KMS-11 (cell line): ENCODE results near the gene MCTP1.

Experiments
- H2AFZ ChIP-seq: fragments of 200-600 bp; sonication (generic); 2 replicates; pipeline ENCODE4 v1.6.1; 2016; ENCODE audit warnings: antibody characterized with exemption, mixed run types, low read depth
- H3K27ac ChIP-seq: fragments of 200-600 bp; sonication (generic); 2 replicates; pipeline ENCODE4 v1.6.1; 2016; ENCODE audit warnings: mild to moderate bottlenecking, mixed run types
- H3K27me3 ChIP-seq: fragments of 200-600 bp; sonication (generic); 2 replicates; pipeline ENCODE4 v1.6.1; 2017; ENCODE audit warnings: mild to moderate bottlenecking, low read depth, mixed run types, moderate library complexity; ENCODE audit not compliant: insufficient read depth
- H3K36me3 ChIP-seq: fragments of 200-600 bp; sonication (generic); 2 replicates; pipeline ENCODE4 v1.6.1; 2017; ENCODE audit warnings: mild to moderate bottlenecking, mixed run types; ENCODE audit not compliant: insufficient read depth
- H3K4me1 ChIP-seq: fragments of 200-600 bp; sonication (generic); 2 replicates; pipeline ENCODE4 v1.6.1; 2016; ENCODE audit warnings: mild to moderate bottlenecking, low read depth, mixed run types; ENCODE audit not compliant: poor library complexity, severe bottlenecking
- H3K4me2 ChIP-seq: fragments of 200-600 bp; sonication (generic); 2 replicates; pipeline ENCODE4 v1.7.0; 2016; ENCODE audit warnings: mild to moderate bottlenecking, mixed run types
- H3K4me3 ChIP-seq: fragments of 200-600 bp; sonication (generic); IDR thresholded peaks from 2 replicates; pipeline ENCODE4 v1.6.1; 2017; ENCODE audit warnings: low read depth, low read length, mixed read lengths; ENCODE audit not compliant: insufficient read depth
- H3K79me2 ChIP-seq: fragments of 200-600 bp; sonication (generic); 2 replicates; pipeline ENCODE4 v1.6.1; 2016; ENCODE audit warnings: low read depth, mixed run types; ENCODE audit not compliant: insufficient read depth
- H3K9ac ChIP-seq: fragments of 200-600 bp; sonication (generic); 2 replicates; pipeline ENCODE4 v1.6.1; 2016; ENCODE audit warnings: mild to moderate bottlenecking, mixed run types
- H4K20me1 ChIP-seq: fragments of 200-600 bp; sonication (generic); 2 replicates; pipeline ENCODE4 v1.6.1; 2016; ENCODE audit warnings: mild to moderate bottlenecking, mixed run types; ENCODE audit not compliant: insufficient read depth
- CTCF ChIP-seq: fragments of 200-600 bp; sonication (generic); conservative IDR thresholded peaks from 2 replicates; pipeline ENCODE4 v1.6.1; 2017; ENCODE audit warnings: low read depth, mild to moderate bottlenecking, antibody characterized with exemption, low read length, moderate library complexity, mixed read lengths

MCTP1 gene

DNA sequence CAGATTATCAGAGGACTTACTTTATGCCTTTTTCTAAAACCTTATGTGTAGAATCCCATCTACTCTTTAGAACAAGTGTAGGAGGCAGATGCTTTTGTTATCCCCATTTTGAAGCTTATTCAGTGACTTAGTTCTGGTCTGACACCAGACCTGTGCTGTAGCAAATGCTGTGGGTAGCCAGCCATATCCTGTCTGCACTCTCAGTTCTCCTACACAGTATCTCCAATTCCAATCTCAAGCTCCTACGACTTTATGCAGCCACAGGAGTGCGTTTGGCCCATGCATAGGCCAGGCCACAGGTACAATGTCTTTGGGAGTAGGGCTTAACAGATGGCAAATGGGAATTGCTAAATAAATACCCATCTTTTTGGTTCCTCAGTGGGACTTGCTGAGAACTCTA lies 292.6 kb downstream of the MCTP1 start:
- Histone ChIP-seq H4K20me1 (no peaks in the 10 kb centered on the region), H3K4me3 (no peak overlapping the region), H3K4me1 (no peaks in the 10 kb centered on the region), H3K27me3 (no peaks in the 10 kb centered on the region), H3K4me2 (no peak overlapping the region), H3K36me3 (no peaks in the 10 kb centered on the region), H3K27ac (no peak overlapping the region), H2AFZ (no peak overlapping the region), H3K79me2 (no peaks in the 10 kb centered on the region), H3K9ac (no peak overlapping the region)
- TF ChIP-seq CTCF = no peak

- Histone ChIP-seq H3K27ac (no peak overlapping the region), H4K20me1 (no peaks in the 10 kb centered on the region), H2AFZ (no peak overlapping the region), H3K9ac (no peak overlapping the region), H3K4me3 (no peak overlapping the region), H3K4me1 (no peaks in the 10 kb centered on the region), H3K79me2 (no peaks in the 10 kb centered on the region), H3K27me3 (no peaks in the 10 kb centered on the region), H3K36me3 (no peaks in the 10 kb centered on the region), H3K4me2 (no peak overlapping the region)
- no peak for TF ChIP-seq CTCF
These were observed 300.9 kb downstream of the MCTP1 start for GRCh38 chr5:94983861-94984535.

DNA sequence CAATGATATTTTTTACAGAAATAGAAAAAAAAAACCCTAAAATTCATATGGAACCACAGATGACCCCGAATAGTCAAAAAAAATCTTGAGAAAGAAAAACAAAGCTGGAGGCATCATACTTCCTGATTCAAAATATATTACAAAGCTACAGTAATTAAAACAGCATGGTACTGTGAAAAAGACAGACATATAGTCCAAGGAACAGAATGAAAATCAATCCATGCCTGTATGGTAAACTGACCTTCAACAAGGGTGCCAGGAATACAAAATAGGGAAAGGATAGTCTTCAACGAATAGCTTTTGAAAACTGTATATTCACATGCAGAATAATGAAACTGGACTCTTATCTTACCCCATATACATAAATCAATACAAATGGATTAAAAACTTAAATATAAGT lies 307.5 kb downstream of the MCTP1 start:
- no peaks in the 10 kb centered on the region for H3K4me1 ChIP-seq
- no peaks in the 10 kb centered on the region for H3K36me3 ChIP-seq
- H3K27ac ChIP-seq = no peak overlapping the region
- no peak overlapping the region for H3K4me3 ChIP-seq
- H2AFZ ChIP-seq = no peak overlapping the region
- no peak for TF ChIP-seq CTCF
- no peak overlapping the region for H3K9ac ChIP-seq
- no peak overlapping the region for H3K4me2 ChIP-seq
- H4K20me1 ChIP-seq = no peaks in the 10 kb centered on the region
- H3K27me3 ChIP-seq = no peaks in the 10 kb centered on the region
- H3K79me2 ChIP-seq = no peaks in the 10 kb centered on the region

DNA sequence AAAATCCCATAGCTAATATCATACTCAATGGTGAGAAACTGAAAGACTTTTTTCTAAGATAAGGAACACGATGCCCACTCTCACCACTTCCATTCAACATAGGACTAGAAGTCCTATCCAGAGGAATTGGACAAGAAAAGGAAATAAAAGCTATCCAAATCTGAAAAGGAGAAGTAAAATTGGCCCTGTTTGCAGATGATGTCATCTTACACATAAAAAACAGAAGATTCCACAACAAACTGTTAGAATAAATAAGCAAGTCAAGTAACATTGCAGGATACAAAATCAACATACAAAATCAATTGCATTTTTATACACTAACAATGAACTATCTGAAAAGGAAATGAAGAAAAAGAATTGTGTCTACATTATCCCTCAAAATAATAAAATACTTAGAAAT lies 308.0 kb downstream of the MCTP1 start:
- Histone ChIP-seq H3K4me3 (no peak overlapping the region), H3K4me2 (no peak overlapping the region), H3K27me3 (no peaks in the 10 kb centered on the region), H3K27ac (no peak overlapping the region), H3K4me1 (no peaks in the 10 kb centered on the region), H3K36me3 (no peaks in the 10 kb centered on the region), H2AFZ (no peak overlapping the region), H3K79me2 (no peaks in the 10 kb centered on the region), H4K20me1 (no peaks in the 10 kb centered on the region), H3K9ac (no peak overlapping the region)
- no peak for TF ChIP-seq CTCF
